ENCODE measurements around the gene ASTN2.
"Not testable (repeated sequence)": the region's sequence is repeated elsewhere in the genome, so short reads cannot be mapped to it uniquely, and the experiment has no call there.

The ASTN2 gene

GRCh38 chr9:116844621-116845020, 570.2 kb downstream of the ASTN2 start:
- peak; percentile 4 for DNase-seq

GRCh38 chr9:116843863-116844620, 570.8 kb downstream of the ASTN2 start:
- DNase-seq: no peak

DNA sequence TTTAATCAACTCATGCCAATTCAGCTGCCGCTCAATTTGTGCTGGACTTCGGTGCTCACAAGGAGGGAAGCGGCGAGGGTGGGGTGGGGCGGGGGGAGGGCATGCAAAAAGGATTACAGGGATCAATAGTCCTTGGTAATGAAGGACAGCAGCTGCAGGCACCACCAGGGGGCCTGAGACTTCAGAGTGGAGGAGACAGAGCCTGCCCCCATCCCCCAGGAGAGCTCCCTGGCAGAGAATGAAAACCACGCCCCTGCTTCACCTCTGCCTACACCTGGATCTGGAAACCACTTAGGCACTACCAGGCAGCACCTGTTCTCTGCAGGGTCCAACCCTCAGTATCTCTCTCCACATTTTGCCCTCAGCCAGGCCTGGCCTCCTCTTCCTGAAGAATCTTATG, 572.2 kb downstream of the ASTN2 start:
- no peak for DNase-seq

DNA sequence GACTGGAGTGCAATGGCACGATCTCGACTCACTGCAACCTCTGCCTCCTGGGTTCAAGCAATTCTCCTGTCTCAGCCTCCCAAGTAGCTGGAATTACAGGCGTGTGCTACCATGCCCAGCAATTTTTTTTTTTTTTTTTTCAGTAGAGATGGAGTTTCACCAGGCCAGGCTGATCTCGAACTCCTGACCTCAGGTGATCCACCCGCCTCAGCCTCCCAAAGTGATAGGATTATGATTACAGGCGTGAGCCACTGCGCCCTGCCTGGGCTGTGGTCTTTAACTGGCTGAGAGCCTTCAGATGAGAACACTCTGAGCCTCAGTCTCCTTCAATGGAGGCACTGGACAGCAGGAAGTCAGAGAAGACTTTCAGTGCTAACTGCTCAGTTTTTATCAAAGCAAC, 576.4 kb downstream of the ASTN2 start:
- DNase-seq: not testable (repeated sequence)

- DNase-seq: no peak
Observed at GRCh38 chr9:116837018-116837989, 577.6 kb downstream of the ASTN2 start.

GRCh38 chr9:116830321-116830720, 584.5 kb downstream of the ASTN2 start:
- DNase-seq: not testable (repeated sequence)

- DNase-seq: no peak
Observed at GRCh38 chr9:116821633-116822229, 593.1 kb downstream of the ASTN2 start.

DNA sequence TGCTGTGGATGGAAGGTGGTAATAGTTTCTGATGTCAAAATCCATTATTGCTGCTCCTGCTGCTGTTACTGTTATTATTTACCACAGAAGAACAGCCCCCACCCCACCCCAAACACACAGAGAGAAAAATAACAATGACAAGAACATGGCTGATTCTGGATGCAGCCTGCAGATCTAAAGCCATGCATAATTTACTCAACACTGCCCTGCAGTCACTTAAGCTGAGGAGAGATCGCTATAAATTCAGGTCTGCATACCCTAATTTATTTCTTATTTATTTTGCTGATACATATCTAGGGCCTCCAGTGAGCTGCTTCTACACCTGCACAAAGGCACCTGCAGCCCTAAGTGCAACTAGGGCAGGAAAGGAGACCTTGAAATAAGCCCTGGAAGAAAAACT, 595.7 kb downstream of the ASTN2 start:
- DNase-seq: no peak

DNA sequence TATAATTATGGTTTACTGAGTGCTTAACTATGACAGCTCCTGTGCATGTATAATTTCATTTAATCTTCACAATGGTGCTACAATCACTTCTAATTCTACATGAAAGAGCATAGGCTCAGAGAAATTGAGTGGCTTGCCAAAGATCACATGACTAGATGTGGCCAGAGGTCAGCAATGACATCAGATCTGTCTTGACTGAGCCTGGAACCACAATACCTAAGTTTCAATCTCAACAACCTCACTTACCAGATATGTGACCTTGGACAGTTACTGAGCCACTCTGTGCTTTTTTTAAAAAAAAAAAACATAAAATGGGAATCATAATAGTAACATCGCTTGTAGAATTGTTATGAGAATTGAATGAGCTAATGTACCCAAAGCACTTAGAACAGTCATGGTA, 597.1 kb downstream of the ASTN2 start:
- DNase-seq: no peak

- DNase-seq: no peak
Observed at GRCh38 chr9:116816484-116816883, 598.4 kb downstream of the ASTN2 start.

GRCh38 chr9:116815835-116816234, 599.0 kb downstream of the ASTN2 start:
- no peak for DNase-seq

- no peak for DNase-seq
Observed at GRCh38 chr9:116813031-116813300, 601.9 kb downstream of the ASTN2 start.

- peak; percentile 27 for DNase-seq
Observed at GRCh38 chr9:116812231-116813030, 602.4 kb downstream of the ASTN2 start.

- no peak for DNase-seq
Observed at GRCh38 chr9:116809656-116810055, 605.2 kb downstream of the ASTN2 start.

DNA sequence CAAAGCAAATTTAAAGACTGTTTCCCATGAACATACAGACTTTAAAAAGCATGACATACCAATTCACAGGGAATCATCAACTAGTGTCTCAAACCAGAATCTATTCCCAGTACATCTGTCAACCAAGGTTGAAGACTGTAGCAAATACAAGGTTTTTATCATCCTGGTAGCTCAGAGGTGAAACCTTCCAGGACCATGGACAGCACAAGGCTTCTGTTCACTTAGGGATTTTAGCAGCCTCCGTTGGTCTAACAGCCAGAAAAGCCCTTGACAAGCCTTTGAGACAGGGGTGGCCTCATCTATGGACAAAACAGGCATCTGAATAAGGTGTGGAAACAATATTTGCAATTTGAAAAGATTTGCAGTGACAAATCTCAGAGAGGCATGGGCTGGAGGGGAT, 608.8 kb downstream of the ASTN2 start:
- DNase-seq: peak; percentile 14

DNA sequence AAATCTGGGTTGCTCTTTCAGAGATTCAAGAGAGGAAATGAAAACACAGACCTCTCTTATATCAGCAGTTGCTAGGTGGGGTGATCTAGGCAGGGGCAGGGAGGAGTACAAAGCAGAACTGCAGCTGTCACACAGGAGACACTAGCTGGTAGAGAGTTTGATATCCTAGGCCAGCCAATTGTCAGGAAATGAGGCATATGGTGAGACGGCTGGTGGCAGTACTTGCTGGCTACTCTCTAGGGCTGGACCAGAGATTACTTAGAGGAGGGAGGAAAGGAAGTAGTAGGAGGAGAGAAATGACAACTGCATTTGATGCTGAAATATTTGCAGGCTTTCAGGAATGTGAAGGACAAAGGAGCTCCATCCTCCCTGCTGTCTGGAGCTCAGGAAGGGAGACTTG, 614.0 kb downstream of the ASTN2 start:
- DNase-seq: no peak

DNA sequence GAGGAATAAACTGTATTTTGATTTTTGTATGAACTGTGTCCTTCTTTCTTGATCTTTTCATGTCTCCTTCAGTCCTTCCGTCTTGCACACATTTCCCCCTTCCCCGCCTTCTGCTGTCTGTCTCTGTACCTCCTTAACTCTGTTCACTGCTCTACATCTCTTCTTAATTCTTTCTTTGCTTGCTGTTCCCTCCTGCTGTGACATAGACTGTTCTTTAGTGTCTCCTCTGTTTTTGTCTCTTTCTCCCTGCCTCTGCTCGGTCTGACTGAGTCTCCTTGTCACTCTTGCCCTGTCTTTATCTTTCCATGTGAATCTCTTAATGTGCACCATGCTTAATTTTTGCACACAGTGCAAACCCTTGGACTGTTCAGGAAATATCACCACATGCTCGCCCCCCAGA, 614.8 kb downstream of the ASTN2 start:
- no peak for DNase-seq

DNA sequence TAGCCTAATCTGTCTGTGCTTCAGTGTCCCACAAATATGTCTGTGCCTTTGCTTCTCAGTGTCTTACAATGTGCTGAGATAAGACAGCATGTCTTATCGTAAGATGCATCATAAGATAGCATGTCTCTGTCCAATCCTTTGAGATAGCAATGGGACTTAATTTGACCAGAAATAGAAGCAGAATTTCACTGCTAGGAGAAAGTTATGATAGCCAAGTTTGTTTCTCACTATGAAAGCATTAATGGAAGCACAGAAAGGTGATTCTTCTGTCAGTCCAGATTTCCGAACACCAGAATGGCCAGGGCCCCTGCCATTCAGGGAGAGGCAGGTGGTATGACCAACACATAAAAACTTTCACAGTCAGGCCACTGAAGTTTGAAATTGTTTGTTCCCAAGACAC, 616.3 kb downstream of the ASTN2 start:
- DNase-seq: no peak

DNA sequence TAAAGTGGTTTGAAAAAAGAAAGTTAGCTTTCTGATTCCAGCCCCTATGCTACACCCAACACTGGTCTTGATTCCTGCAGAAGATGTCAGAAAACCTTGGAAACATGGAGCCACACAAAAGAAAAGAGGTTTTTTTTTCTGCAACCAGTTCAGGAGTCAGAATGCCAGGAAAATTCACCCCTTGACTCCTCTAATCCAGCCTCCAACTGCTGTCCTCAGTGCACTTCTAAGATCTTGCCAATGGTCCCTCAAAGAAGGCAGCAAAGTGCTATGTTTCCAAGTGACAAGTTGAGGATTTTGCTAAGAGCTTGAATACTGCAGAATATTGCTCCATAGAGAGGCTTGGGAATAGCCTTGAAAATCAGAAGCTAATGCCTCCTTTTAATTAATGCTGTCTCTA, 617.6 kb downstream of the ASTN2 start:
- no peak for DNase-seq

DNA sequence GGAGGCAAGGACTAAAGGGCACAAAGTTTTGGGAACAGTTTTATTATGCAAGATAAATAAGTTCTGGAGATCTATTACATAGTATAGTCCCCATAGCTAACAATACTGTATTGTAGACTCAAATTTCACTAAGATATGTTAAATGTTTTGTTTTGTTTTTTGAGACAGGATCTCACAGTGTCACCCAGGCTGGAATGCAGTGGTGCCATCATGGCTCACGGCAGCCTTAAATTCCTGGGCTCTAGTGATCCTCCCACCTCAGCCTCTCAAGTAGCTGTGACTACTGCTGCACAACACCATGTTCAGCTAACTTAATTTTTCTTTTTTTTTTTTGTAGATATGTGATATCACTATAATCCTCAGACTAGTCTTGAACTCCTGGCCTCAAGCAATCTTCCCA, 618.2 kb downstream of the ASTN2 start:
- no peak for DNase-seq

DNA sequence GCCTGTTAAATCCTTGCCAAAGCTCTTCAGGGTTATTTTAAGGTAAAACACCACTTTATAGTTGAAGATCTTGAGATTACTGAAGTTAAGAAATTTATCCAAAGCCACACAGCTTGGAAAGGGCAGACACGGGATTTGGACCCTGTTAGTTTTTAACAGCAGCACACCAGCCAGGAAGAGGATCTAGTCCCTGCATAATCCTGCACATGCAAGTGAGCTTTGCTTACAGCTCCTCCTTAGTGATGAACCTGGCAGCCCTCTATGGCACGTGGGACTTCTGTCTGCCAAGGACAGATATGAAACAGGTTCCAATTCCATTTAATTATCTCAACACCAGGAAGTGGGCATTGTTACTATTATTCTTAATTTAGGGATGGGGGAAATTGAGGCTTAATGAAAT, 619.0 kb downstream of the ASTN2 start:
- no peak for DNase-seq

- no peak for DNase-seq
Observed at GRCh38 chr9:116792271-116792670, 622.6 kb downstream of the ASTN2 start.

- DNase-seq: no peak
Observed at GRCh38 chr9:116791326-116791725, 623.5 kb downstream of the ASTN2 start.
